Ecto neural progenitor cell (in vitro differentiated cells): ENCODE data around the gene ZBED3.
"Not testable (repeated sequence)": the region's sequence is repeated elsewhere in the genome, so short reads cannot be mapped to it uniquely, and the experiment has no call there.

ENCODE experiments used
- DNase-seq: peaks from one replicate; pipeline ENCODE4 v3.0.0-alpha.2; 2018; ENCODE audit warnings: low spot score

ZBED3 gene, protein sequence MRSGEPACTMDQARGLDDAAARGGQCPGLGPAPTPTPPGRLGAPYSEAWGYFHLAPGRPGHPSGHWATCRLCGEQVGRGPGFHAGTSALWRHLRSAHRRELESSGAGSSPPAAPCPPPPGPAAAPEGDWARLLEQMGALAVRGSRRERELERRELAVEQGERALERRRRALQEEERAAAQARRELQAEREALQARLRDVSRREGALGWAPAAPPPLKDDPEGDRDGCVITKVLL

DNA sequence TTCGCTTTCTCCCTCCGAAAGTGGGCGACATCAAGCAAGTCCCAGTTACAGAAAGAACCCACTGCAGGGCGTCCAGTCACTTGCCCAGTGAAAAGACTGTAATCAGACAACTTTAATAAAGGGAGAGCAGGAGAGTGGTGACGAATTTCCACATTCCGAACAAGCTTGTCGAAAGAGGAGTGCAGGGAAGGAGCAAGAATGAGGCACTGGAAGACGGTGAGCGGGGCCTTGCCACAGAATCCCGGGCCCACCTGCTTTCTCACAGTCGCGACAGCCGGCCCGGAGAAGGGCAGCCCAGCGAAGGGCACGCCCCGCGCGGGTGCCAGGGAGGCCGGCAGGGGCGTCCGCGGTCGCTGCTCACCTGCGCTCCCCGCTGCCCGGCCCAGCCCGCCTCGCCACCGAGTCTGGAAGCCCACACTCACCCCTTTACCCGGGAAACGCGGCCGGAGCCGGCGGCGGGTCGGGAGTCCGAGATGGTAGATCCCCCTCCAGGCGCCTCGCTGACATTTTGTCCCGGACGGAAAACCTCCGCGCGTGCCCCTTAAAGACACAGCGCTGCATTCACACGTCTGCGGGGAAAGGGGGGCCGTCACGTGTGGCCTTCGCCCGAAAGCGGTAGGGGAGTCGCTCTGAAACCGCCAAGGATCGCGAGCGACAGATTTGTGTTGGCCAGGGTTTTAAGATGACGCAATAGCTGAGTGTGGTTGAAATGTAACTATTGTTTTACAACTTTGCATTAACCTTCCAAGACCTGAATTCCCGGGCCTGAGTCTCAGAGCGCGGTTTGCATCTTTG is at the start of gene ZBED3:
Gene ZBED3, minus strand, starts transcription at position 597 of the 795 bp plus-strand sequence. CDS start 9,407 bp downstream, outside the sequence.
- DNase-seq = peak; percentile 81

- DNase-seq = no peak
Observed at GRCh38 chr5:77133061-77133758, 46.1 kb upstream of the ZBED3 start.

- no peak for DNase-seq
Observed at GRCh38 chr5:77131361-77131760, 44.3 kb upstream of the ZBED3 start.

GRCh38 chr5:77129391-77129990 is 42.4 kb upstream of the ZBED3 start:
- peak; percentile 61 for DNase-seq

GRCh38 chr5:77128411-77129061 is 41.5 kb upstream of the ZBED3 start:
- no peak for DNase-seq

- DNase-seq = no peak
Observed at GRCh38 chr5:77123057-77123456, 36.0 kb upstream of the ZBED3 start.

GRCh38 chr5:77120706-77121105 is 33.6 kb upstream of the ZBED3 start:
- DNase-seq = no peak

DNA sequence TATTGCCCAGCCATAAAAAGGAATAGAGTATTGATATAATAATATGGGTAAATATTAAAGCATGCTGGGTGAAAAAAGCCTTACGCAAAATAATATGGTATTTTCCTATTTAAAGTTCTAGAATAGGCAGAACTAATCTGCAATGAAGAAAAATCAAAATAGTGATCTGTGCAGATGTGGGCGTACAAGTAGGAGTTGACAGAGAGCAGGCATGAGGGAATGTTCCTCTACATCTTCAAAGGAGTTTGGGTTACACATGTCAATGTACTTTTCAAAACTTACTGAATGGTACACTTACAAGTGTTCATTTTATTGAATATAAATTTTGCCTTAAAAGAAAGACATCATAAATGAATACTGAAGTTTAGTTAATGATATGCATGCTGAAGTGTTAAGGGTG is 33.0 kb upstream of the ZBED3 start:
- DNase-seq = no peak

DNA sequence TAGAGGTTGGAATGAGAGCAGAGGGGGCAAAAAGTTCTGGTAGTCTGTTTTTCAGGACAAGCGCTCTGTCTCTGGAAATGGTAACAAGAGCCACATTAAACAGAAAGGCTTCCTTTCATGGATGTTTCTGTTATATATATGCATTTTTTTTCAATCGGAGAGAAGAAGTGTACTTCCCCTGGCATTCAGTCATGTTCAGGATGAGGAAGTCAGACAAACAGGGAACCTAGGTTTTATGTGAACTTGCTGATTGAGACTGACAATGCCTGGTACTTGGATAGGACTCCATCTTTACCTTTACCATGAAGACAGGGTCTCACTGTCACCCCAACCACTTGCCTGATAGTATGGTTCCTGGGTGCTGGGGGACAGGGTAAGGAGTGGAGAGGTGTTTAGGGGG is 30.1 kb upstream of the ZBED3 start:
- DNase-seq = no peak

GRCh38 chr5:77107035-77107434 is 19.9 kb upstream of the ZBED3 start:
- not testable (repeated sequence) for DNase-seq

- DNase-seq = no peak
Observed at GRCh38 chr5:77104813-77105212, 17.7 kb upstream of the ZBED3 start.

DNA sequence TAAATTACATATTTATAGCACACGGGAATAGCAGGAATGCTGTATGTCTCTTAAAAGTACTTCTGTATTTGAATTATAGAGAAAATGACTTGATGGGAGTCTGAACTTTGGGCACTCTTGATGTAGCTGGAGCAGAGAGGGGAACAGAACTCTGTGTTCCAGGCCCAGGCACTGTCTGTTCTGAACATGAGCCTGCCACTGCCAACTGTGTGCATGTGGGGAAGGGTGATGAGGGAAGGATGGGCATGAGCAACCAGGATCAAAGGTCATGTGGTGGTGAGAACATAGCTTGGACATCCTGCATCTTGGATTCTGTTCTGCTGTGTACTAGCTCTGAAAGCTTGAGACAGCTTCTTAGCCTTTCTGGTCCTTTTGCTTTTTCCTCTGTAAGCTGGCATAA is 16.4 kb upstream of the ZBED3 start:
- no peak for DNase-seq

- no peak for DNase-seq
Observed at GRCh38 chr5:77102549-77102948, 15.5 kb upstream of the ZBED3 start.

- DNase-seq = no peak
Observed at GRCh38 chr5:77101298-77101697, 14.2 kb upstream of the ZBED3 start.

DNA sequence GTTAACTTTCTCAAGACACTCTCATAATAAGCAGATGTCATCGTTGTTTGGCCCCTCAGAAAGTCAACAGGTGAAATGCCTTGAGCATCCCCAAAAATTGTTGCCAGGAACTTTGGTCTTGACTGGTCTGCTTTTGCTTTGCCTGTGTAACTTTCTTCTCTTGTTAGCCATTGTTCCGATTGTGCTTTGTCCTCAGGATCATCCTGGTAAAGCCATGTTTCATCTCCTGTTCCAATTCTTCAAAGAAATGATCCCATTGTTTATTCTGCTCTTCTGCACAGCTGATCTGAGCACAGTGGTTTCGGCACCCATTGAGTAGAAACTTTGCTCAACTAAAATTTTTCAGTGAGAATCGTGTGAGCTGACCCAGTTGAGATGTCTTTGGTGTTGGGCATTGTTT is 8.1 kb upstream of the ZBED3 start:
- no peak for DNase-seq

GRCh38 chr5:77087484-77088261 is 588 bp upstream of the ZBED3 start:
- no peak for DNase-seq

- no peak for DNase-seq
Observed at GRCh38 chr5:77086368-77086688, 757 bp downstream of the ZBED3 start.

GRCh38 chr5:77083088-77083487 is 4.0 kb downstream of the ZBED3 start:
- DNase-seq = no peak

GRCh38 chr5:77082280-77082679 is 4.8 kb downstream of the ZBED3 start:
- no peak for DNase-seq

DNA sequence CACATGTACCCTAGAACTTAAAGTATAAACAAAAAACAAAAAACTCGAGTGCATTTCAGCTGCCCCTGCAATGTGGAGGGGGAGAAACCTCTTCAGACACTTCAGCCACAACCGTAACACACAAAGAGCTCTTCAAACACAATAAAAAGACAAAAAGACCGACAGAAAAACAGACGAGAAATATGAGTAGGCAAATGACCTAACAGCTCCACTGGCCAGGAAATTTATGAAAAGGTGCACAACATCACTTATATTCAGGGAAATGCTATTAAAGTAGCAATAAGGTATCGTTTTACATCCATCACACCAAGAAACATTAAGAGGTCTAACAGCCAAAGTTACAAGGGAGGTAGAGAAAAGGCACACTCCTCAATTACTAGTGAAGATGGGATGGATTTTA is 6.2 kb downstream of the ZBED3 start:
- no peak for DNase-seq

- not testable (repeated sequence) for DNase-seq
Observed at GRCh38 chr5:77080479-77080878, 6.6 kb downstream of the ZBED3 start.

DNA sequence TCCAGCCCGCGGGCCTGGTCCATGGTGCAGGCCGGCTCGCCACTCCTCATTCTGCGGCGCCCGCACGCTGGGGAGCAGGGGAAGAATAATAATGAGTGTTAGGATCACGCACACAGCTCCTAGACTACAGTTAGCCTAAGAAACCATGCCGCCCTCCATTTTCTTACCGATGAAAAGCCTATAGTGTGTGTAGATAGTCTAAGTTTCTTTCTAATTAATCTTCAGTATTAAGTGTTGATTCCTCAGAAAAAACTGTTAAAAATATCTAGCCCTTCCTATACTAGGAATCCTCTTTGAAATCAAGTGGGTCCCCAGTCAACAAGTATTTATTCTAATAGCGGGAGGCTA is 9.3 kb downstream of the ZBED3 start:
- DNase-seq = no peak
